Neural cell (in vitro differentiated cells): ENCODE data around the gene CCNDBP1. TPM values are rescaled to one million over a fixed set of nuclear protein-coding genes. Genes with fewer than 3 reads are reported as not detected.

Experiments used
- H2AFZ ChIP-seq: fragments of 200-600, 300-800 bp; sonication (generic), shearing (Covaris generic); 2 replicates; pipeline ENCODE4 v1.6.0; 2014; ENCODE audit warnings: low read depth, mild to moderate bottlenecking, antibody characterized with exemption, low read length, moderate library complexity
- H3F3A ChIP-seq: fragments of 200-600 bp; shearing (Covaris generic); 2 replicates; pipeline ENCODE4 v1.6.1; 2016; ENCODE audit warnings: mild to moderate bottlenecking, moderate library complexity, mixed read lengths, antibody characterized with exemption, low read length; ENCODE audit not compliant: insufficient read depth, poor library complexity, severe bottlenecking
- H3K27ac ChIP-seq: fragments of 200-600, 300-800 bp; sonication (generic), shearing (Covaris generic); 2 replicates; pipeline ENCODE4 v1.5.1; 2014; ENCODE audit warnings: mild to moderate bottlenecking, low read length, moderate library complexity
- H3K27me3 ChIP-seq: fragments of 300-800, 200-600 bp; sonication (generic), shearing (Covaris generic); 2 replicates; pipeline ENCODE4 v1.6.0; 2014; ENCODE audit warnings: mild to moderate bottlenecking, low read depth, low read length, moderate library complexity; ENCODE audit not compliant: insufficient read depth
- H3K36me3 ChIP-seq: fragments of 300-800, 200-600 bp; sonication (generic), shearing (Covaris generic); 2 replicates; pipeline ENCODE4 v1.5.1; 2014; ENCODE audit warnings: mild to moderate bottlenecking, antibody characterized with exemption, low read length, moderate library complexity; ENCODE audit not compliant: insufficient read depth
- H3K4me2 ChIP-seq: fragments of 300-800, 200-600 bp; sonication (generic), shearing (Covaris generic); 2 replicates; pipeline ENCODE4 v1.6.0; 2014; ENCODE audit warnings: mild to moderate bottlenecking, low read length
- H3K4me3 ChIP-seq: fragments of 300-800, 200-600 bp; sonication (generic), shearing (Covaris generic); 2 replicates; pipeline ENCODE4 v1.5.1; 2014; ENCODE audit warnings: mild to moderate bottlenecking, low read length, moderate library complexity
- H3K79me2 ChIP-seq: fragments of 200-600 bp; shearing (Covaris generic); replicated peaks from 2 replicates; pipeline ENCODE4 v1.6.0; 2014; ENCODE audit warnings: mild to moderate bottlenecking, low read length, moderate library complexity; ENCODE audit not compliant: insufficient read depth
- H3K9ac ChIP-seq: fragments of 300-800, 200-600 bp; sonication (generic), shearing (Covaris generic); 2 replicates; pipeline ENCODE4 v1.6.1; 2016; ENCODE audit warnings: mild to moderate bottlenecking, low read length, mixed read lengths
- H3K9me2 ChIP-seq: fragments of 200-600 bp; shearing (Covaris generic); 2 replicates; pipeline ENCODE4 v1.6.1; 2016; ENCODE audit warnings: mild to moderate bottlenecking, low read length, mixed read lengths; ENCODE audit not compliant: insufficient read depth
- H3K9me3 ChIP-seq: fragments of 200-600, 300-800 bp; sonication (generic), shearing (Covaris generic); 2 replicates; pipeline ENCODE4 v1.6.1; 2016; ENCODE audit warnings: mild to moderate bottlenecking, mixed run types, low read length, moderate library complexity, mixed read lengths
- H4K20me1 ChIP-seq: fragments of 200-600 bp; shearing (Covaris generic); 2 replicates; pipeline ENCODE4 v1.6.1; 2016; ENCODE audit warnings: mild to moderate bottlenecking, mixed run types; ENCODE audit not compliant: insufficient read depth
- EP300 ChIP-seq: fragments of 450-650 bp; conservative IDR thresholded peaks from 2 replicates; pipeline ENCODE4 v1.6.1; 2014; ENCODE audit warnings: antibody characterized with exemption, mild to moderate bottlenecking, moderate library complexity; ENCODE audit not compliant: poor library complexity, severe bottlenecking
- EZH2 ChIP-seq: fragments of 200-600, 300-800 bp; shearing (Covaris generic), sonication (generic); IDR thresholded peaks from 2 replicates; pipeline ENCODE4 v1.6.1; 2014; ENCODE audit warnings: antibody characterized with exemption, low read length, borderline replicate concordance, mild to moderate bottlenecking; ENCODE audit not compliant: insufficient read depth, poor library complexity, severe bottlenecking
- MXI1 ChIP-seq: fragments of 450-650 bp; conservative IDR thresholded peaks from 2 replicates; pipeline ENCODE4 v1.6.1; 2014; ENCODE audit warnings: antibody characterized with exemption, mild to moderate bottlenecking; ENCODE audit not compliant: poor library complexity, severe bottlenecking
- POLR2AphosphoS5 ChIP-seq: IDR thresholded peaks from 2 replicates; pipeline ENCODE4 v1.6.1; 2012
- RAD21 ChIP-seq: fragments of 450-650 bp; conservative IDR thresholded peaks from 2 replicates; pipeline ENCODE4 v1.6.1; 2014; ENCODE audit warnings: antibody characterized with exemption, mild to moderate bottlenecking, moderate library complexity
- SMC3 ChIP-seq: fragments of 450-650 bp; conservative IDR thresholded peaks from 2 replicates; pipeline ENCODE4 v1.6.1; 2014; ENCODE audit warnings: antibody characterized with exemption, mild to moderate bottlenecking, moderate library complexity; ENCODE audit not compliant: poor library complexity
- TAF1 ChIP-seq: IDR thresholded peaks from 2 replicates; pipeline ENCODE4 v1.6.1; 2012; ENCODE audit warnings: low read depth
- polyA plus RNA-seq: library from polyadenylated mRNA; depleted of rRNA; stranded (reverse); fragments of >200 nt; gene quantifications from 2 replicates; pipeline ENCODE4 v1.2.3, GENCODE V29; 2014
- TF ChIP-seq, protein P1 (sequence below): fragments of 450-650 bp; IDR thresholded peaks from 2 replicates; pipeline ENCODE4 v1.5.1; 2014; ENCODE audit warnings: antibody characterized with exemption, mild to moderate bottlenecking, moderate library complexity; ENCODE audit not compliant: poor library complexity, severe bottlenecking
- TF ChIP-seq, protein P2 (sequence below): IDR thresholded peaks from 2 replicates; pipeline ENCODE4 v1.6.1; 2012; ENCODE audit warnings: borderline replicate concordance

Gene CCNDBP1
- polyA plus RNA-seq, 1 donor from 2014 or later = 67.6 TPM

DNA sequence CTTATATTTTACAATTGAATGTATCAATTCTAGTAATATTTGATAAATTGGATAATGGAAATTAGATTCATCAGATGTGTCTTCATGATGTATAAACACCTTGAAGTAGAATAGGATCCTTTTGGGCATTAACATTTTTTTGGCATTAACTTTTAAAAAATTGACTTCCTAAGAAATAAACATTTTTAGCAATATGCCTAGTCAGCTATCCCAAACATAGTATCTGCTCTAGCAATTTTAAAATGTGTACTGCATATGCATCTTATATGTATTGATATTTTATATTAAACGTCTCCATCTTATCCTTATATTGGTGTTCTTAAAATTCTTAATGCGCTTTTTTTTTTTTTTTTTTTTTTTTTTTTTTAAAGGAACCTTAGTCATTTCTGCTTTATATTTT, 8.5 kb downstream of the CCNDBP1 start:
- no peak overlapping the region for H3K4me2 ChIP-seq
- H3K36me3 ChIP-seq = no peaks in the 10 kb centered on the region
- H4K20me1 ChIP-seq = no peaks in the 10 kb centered on the region
- H3K9ac ChIP-seq = no peak overlapping the region
- H3K9me3 ChIP-seq = no peaks in the 10 kb centered on the region
- H3K27me3 ChIP-seq = no peaks in the 10 kb centered on the region
- H2AFZ ChIP-seq = no peak overlapping the region
- no peaks in the 10 kb centered on the region for H3K79me2 ChIP-seq
- TF ChIP-seq EZH2 (no peak), POLR2AphosphoS5 (no peak), RAD21 (no peak), MXI1 (no peak), TAF1 (no peak), SMC3 (no peak), EP300 (no peak)
- TF ChIP-seq, protein P1, sequence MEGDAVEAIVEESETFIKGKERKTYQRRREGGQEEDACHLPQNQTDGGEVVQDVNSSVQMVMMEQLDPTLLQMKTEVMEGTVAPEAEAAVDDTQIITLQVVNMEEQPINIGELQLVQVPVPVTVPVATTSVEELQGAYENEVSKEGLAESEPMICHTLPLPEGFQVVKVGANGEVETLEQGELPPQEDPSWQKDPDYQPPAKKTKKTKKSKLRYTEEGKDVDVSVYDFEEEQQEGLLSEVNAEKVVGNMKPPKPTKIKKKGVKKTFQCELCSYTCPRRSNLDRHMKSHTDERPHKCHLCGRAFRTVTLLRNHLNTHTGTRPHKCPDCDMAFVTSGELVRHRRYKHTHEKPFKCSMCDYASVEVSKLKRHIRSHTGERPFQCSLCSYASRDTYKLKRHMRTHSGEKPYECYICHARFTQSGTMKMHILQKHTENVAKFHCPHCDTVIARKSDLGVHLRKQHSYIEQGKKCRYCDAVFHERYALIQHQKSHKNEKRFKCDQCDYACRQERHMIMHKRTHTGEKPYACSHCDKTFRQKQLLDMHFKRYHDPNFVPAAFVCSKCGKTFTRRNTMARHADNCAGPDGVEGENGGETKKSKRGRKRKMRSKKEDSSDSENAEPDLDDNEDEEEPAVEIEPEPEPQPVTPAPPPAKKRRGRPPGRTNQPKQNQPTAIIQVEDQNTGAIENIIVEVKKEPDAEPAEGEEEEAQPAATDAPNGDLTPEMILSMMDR = no peak
- TF ChIP-seq, protein P2, sequence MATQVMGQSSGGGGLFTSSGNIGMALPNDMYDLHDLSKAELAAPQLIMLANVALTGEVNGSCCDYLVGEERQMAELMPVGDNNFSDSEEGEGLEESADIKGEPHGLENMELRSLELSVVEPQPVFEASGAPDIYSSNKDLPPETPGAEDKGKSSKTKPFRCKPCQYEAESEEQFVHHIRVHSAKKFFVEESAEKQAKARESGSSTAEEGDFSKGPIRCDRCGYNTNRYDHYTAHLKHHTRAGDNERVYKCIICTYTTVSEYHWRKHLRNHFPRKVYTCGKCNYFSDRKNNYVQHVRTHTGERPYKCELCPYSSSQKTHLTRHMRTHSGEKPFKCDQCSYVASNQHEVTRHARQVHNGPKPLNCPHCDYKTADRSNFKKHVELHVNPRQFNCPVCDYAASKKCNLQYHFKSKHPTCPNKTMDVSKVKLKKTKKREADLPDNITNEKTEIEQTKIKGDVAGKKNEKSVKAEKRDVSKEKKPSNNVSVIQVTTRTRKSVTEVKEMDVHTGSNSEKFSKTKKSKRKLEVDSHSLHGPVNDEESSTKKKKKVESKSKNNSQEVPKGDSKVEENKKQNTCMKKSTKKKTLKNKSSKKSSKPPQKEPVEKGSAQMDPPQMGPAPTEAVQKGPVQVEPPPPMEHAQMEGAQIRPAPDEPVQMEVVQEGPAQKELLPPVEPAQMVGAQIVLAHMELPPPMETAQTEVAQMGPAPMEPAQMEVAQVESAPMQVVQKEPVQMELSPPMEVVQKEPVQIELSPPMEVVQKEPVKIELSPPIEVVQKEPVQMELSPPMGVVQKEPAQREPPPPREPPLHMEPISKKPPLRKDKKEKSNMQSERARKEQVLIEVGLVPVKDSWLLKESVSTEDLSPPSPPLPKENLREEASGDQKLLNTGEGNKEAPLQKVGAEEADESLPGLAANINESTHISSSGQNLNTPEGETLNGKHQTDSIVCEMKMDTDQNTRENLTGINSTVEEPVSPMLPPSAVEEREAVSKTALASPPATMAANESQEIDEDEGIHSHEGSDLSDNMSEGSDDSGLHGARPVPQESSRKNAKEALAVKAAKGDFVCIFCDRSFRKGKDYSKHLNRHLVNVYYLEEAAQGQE = no peak
- no peak overlapping the region for H3K27ac ChIP-seq
- H3F3A ChIP-seq = no peaks in the 10 kb centered on the region
- H3K9me2 ChIP-seq = no peaks in the 10 kb centered on the region
- H3K4me3 ChIP-seq = no peak overlapping the region

DNA sequence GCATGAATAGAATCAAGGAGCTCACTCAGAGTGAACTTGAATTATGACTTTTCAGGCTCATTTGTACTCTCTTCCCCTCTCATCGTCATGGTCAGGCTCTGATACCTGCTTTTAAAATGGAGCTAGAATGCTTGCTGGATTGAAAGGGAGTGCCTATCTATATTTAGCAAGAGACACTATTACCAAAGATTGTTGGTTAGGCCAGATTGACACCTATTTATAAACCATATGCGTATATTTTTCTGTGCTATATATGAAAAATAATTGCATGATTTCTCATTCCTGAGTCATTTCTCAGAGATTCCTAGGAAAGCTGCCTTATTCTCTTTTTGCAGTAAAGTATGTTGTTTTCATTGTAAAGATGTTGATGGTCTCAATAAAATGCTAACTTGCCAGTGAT, 9.6 kb downstream of the CCNDBP1 start:
- Histone ChIP-seq H3K9me2 (no peaks in the 10 kb centered on the region), H3K27me3 (no peaks in the 10 kb centered on the region), H3K27ac (no peak overlapping the region), H2AFZ (no peak overlapping the region), H3K36me3 (no peaks in the 10 kb centered on the region), H4K20me1 (no peaks in the 10 kb centered on the region), H3K4me2 (no peak overlapping the region), H3K9ac (no peak overlapping the region), H3K9me3 (no peaks in the 10 kb centered on the region), H3K4me3 (no peak overlapping the region), H3F3A (no peaks in the 10 kb centered on the region), H3K79me2 (no peaks in the 10 kb centered on the region)
- no peak for TF ChIP-seq EZH2
- no peak for TF ChIP-seq RAD21
- TF ChIP-seq, protein P1 = no peak
- TF ChIP-seq, protein P2 = no peak
- no peak for TF ChIP-seq SMC3
- no peak for TF ChIP-seq POLR2AphosphoS5
- TF ChIP-seq TAF1 = no peak
- no peak for TF ChIP-seq EP300
- no peak for TF ChIP-seq MXI1
